ENCODE measurements around the gene RUNX3.

DNA sequence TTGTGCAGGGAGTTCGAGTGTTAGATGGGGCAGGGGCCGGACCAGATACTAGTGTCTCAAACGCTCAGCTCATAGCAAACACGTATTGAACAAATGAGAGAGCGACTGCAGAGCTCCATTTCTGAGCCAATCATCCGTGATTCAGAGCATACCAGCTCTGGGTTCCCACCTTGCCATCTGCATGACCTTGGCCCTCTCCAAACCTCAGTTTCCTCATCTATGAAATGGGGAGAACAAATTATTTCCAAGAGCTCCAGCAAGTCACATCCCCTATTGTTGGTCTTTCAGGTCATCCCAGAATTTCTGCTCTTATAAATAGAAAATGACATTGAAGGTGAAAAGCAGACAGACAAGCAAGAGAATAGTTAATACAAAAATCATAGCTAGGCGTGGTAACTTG lies 10.2 kb upstream of the RUNX3 start:
- no peak for TF ChIP-seq MAX (IDR thresholded peaks at IDR 0.05)
- no peak for TF ChIP-seq CREB1 (IDR thresholded peaks at IDR 0.05; ENCODE audit: low read depth)
- TF ChIP-seq CEBPB (IDR thresholded peaks at IDR 0.05) = no peak
- no peak for TF ChIP-seq NFIC (IDR thresholded peaks at IDR 0.05)
- no peak for TF ChIP-seq TAF1 (IDR thresholded peaks at IDR 0.05; ENCODE audit: low read depth)
- TF ChIP-seq FOXM1 (IDR thresholded peaks at IDR 0.05; ENCODE audit: borderline replicate concordance, low read depth) = no peak
- TF ChIP-seq, protein P1, sequence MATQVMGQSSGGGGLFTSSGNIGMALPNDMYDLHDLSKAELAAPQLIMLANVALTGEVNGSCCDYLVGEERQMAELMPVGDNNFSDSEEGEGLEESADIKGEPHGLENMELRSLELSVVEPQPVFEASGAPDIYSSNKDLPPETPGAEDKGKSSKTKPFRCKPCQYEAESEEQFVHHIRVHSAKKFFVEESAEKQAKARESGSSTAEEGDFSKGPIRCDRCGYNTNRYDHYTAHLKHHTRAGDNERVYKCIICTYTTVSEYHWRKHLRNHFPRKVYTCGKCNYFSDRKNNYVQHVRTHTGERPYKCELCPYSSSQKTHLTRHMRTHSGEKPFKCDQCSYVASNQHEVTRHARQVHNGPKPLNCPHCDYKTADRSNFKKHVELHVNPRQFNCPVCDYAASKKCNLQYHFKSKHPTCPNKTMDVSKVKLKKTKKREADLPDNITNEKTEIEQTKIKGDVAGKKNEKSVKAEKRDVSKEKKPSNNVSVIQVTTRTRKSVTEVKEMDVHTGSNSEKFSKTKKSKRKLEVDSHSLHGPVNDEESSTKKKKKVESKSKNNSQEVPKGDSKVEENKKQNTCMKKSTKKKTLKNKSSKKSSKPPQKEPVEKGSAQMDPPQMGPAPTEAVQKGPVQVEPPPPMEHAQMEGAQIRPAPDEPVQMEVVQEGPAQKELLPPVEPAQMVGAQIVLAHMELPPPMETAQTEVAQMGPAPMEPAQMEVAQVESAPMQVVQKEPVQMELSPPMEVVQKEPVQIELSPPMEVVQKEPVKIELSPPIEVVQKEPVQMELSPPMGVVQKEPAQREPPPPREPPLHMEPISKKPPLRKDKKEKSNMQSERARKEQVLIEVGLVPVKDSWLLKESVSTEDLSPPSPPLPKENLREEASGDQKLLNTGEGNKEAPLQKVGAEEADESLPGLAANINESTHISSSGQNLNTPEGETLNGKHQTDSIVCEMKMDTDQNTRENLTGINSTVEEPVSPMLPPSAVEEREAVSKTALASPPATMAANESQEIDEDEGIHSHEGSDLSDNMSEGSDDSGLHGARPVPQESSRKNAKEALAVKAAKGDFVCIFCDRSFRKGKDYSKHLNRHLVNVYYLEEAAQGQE (IDR thresholded peaks at IDR 0.05; ENCODE audit: low read depth) = no peak
- TF ChIP-seq TEAD4 (IDR thresholded peaks at IDR 0.05) = no peak
- TF ChIP-seq YY1 (IDR thresholded peaks at IDR 0.05; ENCODE audit: low read depth) = no peak
- TF ChIP-seq EP300 (IDR thresholded peaks at IDR 0.05; ENCODE audit: borderline replicate concordance) = no peak
- TF ChIP-seq RAD21 (IDR thresholded peaks at IDR 0.05; ENCODE audit: low read depth) = no peak
